ENCODE measurements around the gene IMP3. TPM values are rescaled to one million over a fixed set of nuclear protein-coding genes. Genes with fewer than 3 reads are reported as not detected.

The IMP3 gene
- total RNA-seq, 4 donors from 2014 or later, result 161 to 204 (median 185) TPM

- DNase-seq (ENCODE audit: low spot score in 2 of 2), result no peak
- intact Hi-C loops (cut with DNase I; ENCODE audit: low total_unique reads), result no loop called here
- TF ChIP-seq POLR2A (IDR thresholded peaks at IDR 0.05), result no peak
- TF ChIP-seq, protein P1, sequence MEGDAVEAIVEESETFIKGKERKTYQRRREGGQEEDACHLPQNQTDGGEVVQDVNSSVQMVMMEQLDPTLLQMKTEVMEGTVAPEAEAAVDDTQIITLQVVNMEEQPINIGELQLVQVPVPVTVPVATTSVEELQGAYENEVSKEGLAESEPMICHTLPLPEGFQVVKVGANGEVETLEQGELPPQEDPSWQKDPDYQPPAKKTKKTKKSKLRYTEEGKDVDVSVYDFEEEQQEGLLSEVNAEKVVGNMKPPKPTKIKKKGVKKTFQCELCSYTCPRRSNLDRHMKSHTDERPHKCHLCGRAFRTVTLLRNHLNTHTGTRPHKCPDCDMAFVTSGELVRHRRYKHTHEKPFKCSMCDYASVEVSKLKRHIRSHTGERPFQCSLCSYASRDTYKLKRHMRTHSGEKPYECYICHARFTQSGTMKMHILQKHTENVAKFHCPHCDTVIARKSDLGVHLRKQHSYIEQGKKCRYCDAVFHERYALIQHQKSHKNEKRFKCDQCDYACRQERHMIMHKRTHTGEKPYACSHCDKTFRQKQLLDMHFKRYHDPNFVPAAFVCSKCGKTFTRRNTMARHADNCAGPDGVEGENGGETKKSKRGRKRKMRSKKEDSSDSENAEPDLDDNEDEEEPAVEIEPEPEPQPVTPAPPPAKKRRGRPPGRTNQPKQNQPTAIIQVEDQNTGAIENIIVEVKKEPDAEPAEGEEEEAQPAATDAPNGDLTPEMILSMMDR (IDR thresholded peaks at IDR 0.05), result no peak
- no peak overlapping the region for H3K4me3 ChIP-seq (ENCODE audit: low read depth, poor library complexity, severe bottlenecking)
Measured at GRCh38 chr15:75631935-75632334, 8.1 kb downstream of the IMP3 start.

DNA sequence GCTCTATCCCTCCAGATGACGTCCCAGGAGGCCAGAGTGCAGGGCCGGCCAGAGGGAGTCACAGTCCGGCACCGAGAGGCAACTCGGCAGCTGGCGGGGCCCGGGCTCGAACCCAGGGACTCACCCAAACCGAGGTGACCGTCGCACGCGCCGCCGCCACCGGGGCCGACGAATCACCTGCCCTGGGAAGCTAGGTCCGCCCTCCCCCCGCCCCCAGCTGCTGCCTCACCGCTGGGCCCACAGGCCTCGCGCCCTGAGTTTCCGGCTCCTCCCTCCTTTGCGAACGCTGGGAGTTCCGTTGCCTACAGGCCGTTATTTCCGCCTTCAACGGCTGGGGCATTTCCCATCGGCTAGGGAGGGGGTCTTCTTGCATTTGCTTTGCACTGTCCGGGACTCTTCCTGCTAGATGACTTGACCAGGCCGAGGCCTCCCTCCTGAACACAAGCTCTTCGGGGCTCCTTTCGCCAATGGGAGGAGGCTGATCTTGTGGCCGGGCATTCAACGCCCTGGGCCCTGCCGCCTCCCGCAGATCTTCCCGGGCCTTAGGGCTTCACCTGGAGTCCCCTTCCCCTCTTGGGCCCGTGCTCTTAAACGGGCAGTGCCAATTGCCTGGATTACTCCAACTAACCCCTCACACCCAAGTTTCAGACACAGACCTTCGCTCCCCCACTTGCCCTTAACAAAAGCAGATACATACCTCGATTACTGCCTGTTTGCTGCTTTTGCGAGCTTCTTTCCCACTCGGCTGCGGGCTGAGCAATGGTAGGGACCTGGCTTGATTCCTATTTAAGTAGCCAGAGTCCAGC is 14.3 kb downstream of the IMP3 start, which contains the start of gene SNUPN:
SNUPN (minus strand) TSS at position 184 of the 806 bp plus-strand sequence. CDS start 4,674 bp downstream, outside the sequence.
- DNase-seq (ENCODE audit: low spot score in 2 of 2), result peak; percentile 93 to 99
- WGBS, 2 donors, result 0 to 1% methylated on average over 23 to 43 of the region's 47 CpGs
- peak within 1 kb of the TSS; percentile 99 for H3K4me3 ChIP-seq (ENCODE audit: low read depth, poor library complexity, severe bottlenecking)
- TF ChIP-seq POLR2A (IDR thresholded peaks at IDR 0.05), result no peak
- TF ChIP-seq, protein P1 (IDR thresholded peaks at IDR 0.05), result no peak
- intact Hi-C loops (cut with DNase I; ENCODE audit: low total_unique reads), result no loop called here

DNA sequence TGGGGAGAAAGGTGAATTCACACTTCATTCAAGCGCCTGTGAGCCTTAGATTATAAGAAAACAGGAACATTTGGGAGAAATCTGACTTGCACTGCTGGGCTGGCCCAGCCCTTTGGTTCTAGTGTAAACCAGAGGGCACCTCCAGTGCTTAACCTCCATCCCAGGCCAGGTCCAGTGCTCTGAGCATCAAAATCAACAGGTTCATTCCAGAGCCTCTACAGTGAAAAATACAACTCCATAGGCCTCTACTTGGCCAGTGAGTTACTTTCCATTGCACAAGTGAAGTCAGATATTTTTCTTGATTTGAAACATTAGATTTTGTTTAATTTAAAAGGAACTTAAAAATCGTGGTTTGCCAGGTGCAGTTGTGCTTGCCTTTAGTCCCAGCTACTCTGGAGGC is 17.5 kb downstream of the IMP3 start:
- no peak for DNase-seq (ENCODE audit: low spot score in 2 of 2)
- 71 to 78% methylated on average over 2 of the region's 2 CpGs for WGBS, 2 donors
- TF ChIP-seq, protein P1 (IDR thresholded peaks at IDR 0.05), result no peak
- TF ChIP-seq POLR2A (IDR thresholded peaks at IDR 0.05), result no peak
- intact Hi-C loops (cut with DNase I; ENCODE audit: low total_unique reads), result no loop called here
- H3K4me3 ChIP-seq (ENCODE audit: low read depth, poor library complexity, severe bottlenecking), result no peak overlapping the region

DNA sequence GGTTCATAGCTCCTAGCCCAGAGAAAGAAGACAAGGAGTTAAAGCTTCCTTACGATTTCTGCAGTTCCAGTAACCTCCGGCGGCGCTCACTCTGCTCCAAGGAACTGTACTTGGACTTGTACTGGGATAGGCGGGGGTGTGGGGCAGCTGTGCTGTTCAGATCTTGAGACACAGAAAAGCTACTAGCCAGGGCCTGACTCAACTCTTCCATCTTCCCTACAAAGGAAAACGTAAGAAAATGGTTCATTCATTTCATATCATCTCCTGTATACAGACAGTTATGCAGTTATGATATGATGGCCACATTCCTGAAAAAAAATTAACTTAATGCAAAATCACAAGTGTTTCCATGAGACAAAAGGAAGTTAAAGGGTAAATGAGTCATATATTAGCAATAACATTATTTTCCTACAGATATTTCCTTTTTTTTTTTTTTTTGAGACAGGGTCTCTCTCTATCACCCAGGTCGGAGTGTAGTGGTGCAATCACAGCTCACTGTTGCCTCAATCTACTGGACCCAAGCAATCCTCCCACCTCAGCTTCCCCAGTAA is 19.1 kb downstream of the IMP3 start:
- peak; percentile 81 to 96 for DNase-seq (ENCODE audit: low spot score in 2 of 2)
- WGBS, 2 donors, result 15 to 30% methylated on average over 7 of the region's 7 CpGs
- H3K4me3 ChIP-seq (ENCODE audit: low read depth, poor library complexity, severe bottlenecking), result no peak overlapping the region
- intact Hi-C loops (cut with DNase I; ENCODE audit: low total_unique reads), result no loop called here
- TF ChIP-seq, protein P1 (IDR thresholded peaks at IDR 0.05), result peak in 1 of 3 donors; percentile 45
- TF ChIP-seq POLR2A (IDR thresholded peaks at IDR 0.05), result no peak

GRCh38 chr15:75620058-75620820 is 19.8 kb downstream of the IMP3 start:
- intact Hi-C loops (cut with DNase I; ENCODE audit: low total_unique reads), result no loop called here
- H3K4me3 ChIP-seq (ENCODE audit: low read depth, poor library complexity, severe bottlenecking), result no peak overlapping the region
- peak in 1 of 2 donors; percentile 34 for DNase-seq (ENCODE audit: low spot score in 2 of 2)
- 16 to 21% methylated on average over 4 of the region's 4 CpGs for WGBS, 2 donors
- TF ChIP-seq, protein P1 (IDR thresholded peaks at IDR 0.05), result no peak
- TF ChIP-seq POLR2A (IDR thresholded peaks at IDR 0.05), result no peak

All from lower leg skin (tissue), 4 donors.